HepG2 (cell line): ENCODE data around the gene FRMD8. TPM values are rescaled to one million over a fixed set of nuclear protein-coding genes. Genes with fewer than 3 reads are reported as not detected.

ENCODE experiments used
- CENPBD1 ChIP-seq: sonication (generic); formaldehyde crosslinking; IDR thresholded peaks from 2 replicates; pipeline ENCODE4 v1.8.0; 2022; ENCODE audit warnings: missing genetic modification reagents, low read depth, mild to moderate bottlenecking, borderline replicate concordance
- GTF2F1 ChIP-seq: fragments of 150-350 bp; IDR thresholded peaks from 2 replicates; pipeline ENCODE4 v1.6.1; 2014; ENCODE audit warnings: low read length
- POGZ ChIP-seq: sonication (generic); formaldehyde crosslinking; IDR thresholded peaks from 2 replicates; pipeline ENCODE4 v1.4.0; 2020; ENCODE audit warnings: mild to moderate bottlenecking, missing genetic modification reagents
- RARA ChIP-seq: IDR thresholded peaks from 2 replicates; pipeline ENCODE4 v1.6.1; 2016; ENCODE audit warnings: missing genetic modification reagents, missing compliant biosample characterization
- SOX6 ChIP-seq, 2 experiments: fragments of 450-650 bp in 1 of 2; sonication (generic) in 1 of 2; formaldehyde crosslinking in 1 of 2; IDR thresholded peaks; 2 replicates each; pipeline versions ENCODE4 v1.4.0 to v1.6.1; 2017 to 2020; ENCODE audit warnings: antibody characterized with exemption in 1 of 2, mild to moderate bottlenecking in 1 of 2, missing genetic modification reagents in 1 of 2
- TCF7 ChIP-seq: sonication (generic); IDR thresholded peaks from 2 replicates; pipeline ENCODE4 v1.6.1; 2016; ENCODE audit warnings: antibody characterized with exemption, low read depth
- U2AF2 ChIP-seq: fragments of 200-400 bp; formaldehyde crosslinking; IDR thresholded peaks from 2 replicates; pipeline ENCODE4 v1.6.1; 2017; ENCODE audit warnings: low read depth, mild to moderate bottlenecking, low read length
- ZBTB25 ChIP-seq: IDR thresholded peaks from 2 replicates; pipeline ENCODE4 v1.6.1; 2018; ENCODE audit warnings: missing genetic modification reagents
- ZBTB4 ChIP-seq: sonication (generic); formaldehyde crosslinking; IDR thresholded peaks from 2 replicates; pipeline ENCODE4 v1.4.0; 2020; ENCODE audit warnings: missing genetic modification reagents, mild to moderate bottlenecking, borderline replicate concordance
- ZBTB40 ChIP-seq, 2 experiments: fragments of 450-650 bp in 1 of 2; sonication (generic) in 1 of 2; formaldehyde crosslinking in 1 of 2; IDR thresholded peaks; 2 replicates each; pipeline versions ENCODE4 v1.6.1 to v1.8.0; 2016 to 2022; ENCODE audit warnings: antibody characterized with exemption in 1 of 2, mild to moderate bottlenecking in 1 of 2, missing genetic modification reagents in 1 of 2
- ZBTB7B ChIP-seq: sonication (generic); formaldehyde crosslinking; IDR thresholded peaks from 2 replicates; pipeline ENCODE4 v1.4.0; 2020; ENCODE audit warnings: missing genetic modification reagents
- ZNF10 ChIP-seq: sonication (generic); formaldehyde crosslinking; IDR thresholded peaks from 2 replicates; pipeline ENCODE4 v1.4.0; 2020; ENCODE audit warnings: mild to moderate bottlenecking, low read depth, missing genetic modification reagents, borderline replicate concordance
- ZNF33A ChIP-seq: sonication (generic); formaldehyde crosslinking; IDR thresholded peaks from 2 replicates; pipeline ENCODE4 v1.5.1; 2020; ENCODE audit warnings: missing genetic modification reagents, mild to moderate bottlenecking, moderate library complexity, borderline replicate concordance
- ZNF614 ChIP-seq: IDR thresholded peaks from 2 replicates; pipeline ENCODE4 v1.6.1; 2018; ENCODE audit warnings: missing biosample characterization, missing genetic modification reagents, inconsistent platforms, borderline replicate concordance
- ZNF780A ChIP-seq: sonication (generic); formaldehyde crosslinking; IDR thresholded peaks from 2 replicates; pipeline ENCODE4 v1.8.0; 2022; ENCODE audit warnings: mild to moderate bottlenecking, missing genetic modification reagents, moderate library complexity
- ZSCAN30 ChIP-seq: sonication (generic); formaldehyde crosslinking; IDR thresholded peaks from 2 replicates; pipeline ENCODE4 v1.5.0; 2020; ENCODE audit warnings: mild to moderate bottlenecking, missing genetic modification reagents
- polyA plus RNA-seq, 8 experiments: library from polyadenylated mRNA; depleted of rRNA in 3 of 8; stranded (reverse) in 7 of 8; unstranded in 1 of 8; fragments of >200 nt; fragmentation: Illumina TruSeq in 4 of 8; extraction: Trizol in 4 of 8; gene quantifications; 2 replicates each; pipeline versions ENCODE4 v1.2.1 to v1.2.3, GENCODE V29; 2011 to 2016; ENCODE audit warnings: low read depth in 4 of 8, missing spikeins in 1 of 8, mixed read lengths in 1 of 8; ENCODE audit not compliant: insufficient read depth in 1 of 8
- total RNA-seq, 5 experiments: library from RNA; depleted of rRNA; stranded (reverse); fragments of >200 nt; fragmentation: Illumina TruSeq; extraction: Trizol; gene quantifications; 2 replicates each; pipeline ENCODE4 v1.2.3, GENCODE V29; 2016; ENCODE audit warnings: low read depth in 1 of 5

Gene FRMD8
- total and polyA plus RNA-seq, 2 of the 13 experiments (the other 11 are each of a cell fraction or from before 2014, with no cell fraction given): 5.8 to 20.6 TPM

GRCh38 chr11:65383778-65384177 lies 2.7 kb upstream of the FRMD8 start (continued):
- no peak for TF ChIP-seq ZBTB40 (IDR thresholded peaks at IDR 0.05)
- TF ChIP-seq ZBTB40 (CRISPR knock-in tag; IDR thresholded peaks at IDR 0.05): no peak
- TF ChIP-seq ZNF780A (CRISPR knock-in tag): no peak
- no peak for TF ChIP-seq ZBTB4 (CRISPR knock-in tag)
- no peak for TF ChIP-seq CENPBD1
- no peak for TF ChIP-seq ZBTB25 (CRISPR knock-in tag)
- TF ChIP-seq ZSCAN30: no peak
- no peak for TF ChIP-seq POGZ (CRISPR knock-in tag)
- TF ChIP-seq ZNF614: peak; percentile 50; the same call in 1 of the 2 replicates
- TF ChIP-seq ZNF10: no peak
- no peak for TF ChIP-seq SOX6 (IDR thresholded peaks at IDR 0.05)
- TF ChIP-seq SOX6 (CRISPR knock-in tag; IDR thresholded peaks at IDR 0.05): peak; percentile 78
- TF ChIP-seq TCF7: peak; percentile 79
- peak; percentile 53; the same call in 1 of the 2 replicates for TF ChIP-seq RARA (CRISPR knock-in tag)
- peak; percentile 81 for TF ChIP-seq ZBTB7B
- TF ChIP-seq ZNF33A (CRISPR knock-in tag): no peak
- no peak for TF ChIP-seq GTF2F1
- TF ChIP-seq U2AF2: no peak
